PC-9 (cell line): Measurements from ENCODE around the gene SDK1. TPM values are rescaled to one million over a fixed set of nuclear protein-coding genes. Genes with fewer than 3 reads are reported as not detected.

Experiments used
- BruUV-seq: library from RNA; stranded (reverse); fragments of 400-500 nt; replicated peaks from 2 replicates; lab custom pipeline; 2021; lab: Mats Ljungman, UMichigan
- CTCF ChIA-PET: fragments of 300-600 bp; sonication (Branson Sonifier 250); formaldehyde crosslinking; loops from one replicate; lab custom pipeline; 2022; ENCODE audit warnings: antibody characterized with exemption; lab: Charles Lee
- POLR2A ChIA-PET: fragments of 300-600 bp; sonication (Branson Sonifier 250); formaldehyde crosslinking; loops from one replicate; lab custom pipeline; 2022; ENCODE audit warnings: antibody characterized with exemption; ENCODE audit not compliant: unreplicated experiment; lab: Charles Lee
- DNase-seq, 2 experiments: peaks; one replicate each; pipeline versions ENCODE4 v3.0.0 to v3.0.0-alpha.2; 2015 to 2022; ENCODE audit warnings: mixed read lengths in 1 of 2
- H2AFZ ChIP-seq: fragments of 200-600 bp; sonication (generic); 2 replicates; pipeline ENCODE4 v1.8.1; 2017; ENCODE audit warnings: antibody characterized with exemption
- H3F3A ChIP-seq: fragments of 200-600 bp; sonication (generic); 2 replicates; pipeline ENCODE4 v1.8.1; 2017; ENCODE audit warnings: antibody characterized with exemption, mild to moderate bottlenecking, low read depth; ENCODE audit not compliant: insufficient read depth
- H3K27ac ChIP-seq: fragments of 200-600 bp; sonication (generic); 2 replicates; pipeline ENCODE4 v1.6.1; 2016; ENCODE audit warnings: mixed run types
- H3K27me3 ChIP-seq: fragments of 200-600 bp; sonication (generic); 2 replicates; pipeline ENCODE4 v1.6.1; 2016; ENCODE audit warnings: low read depth, mixed run types; ENCODE audit not compliant: insufficient read depth
- H3K36me3 ChIP-seq: fragments of 200-600 bp; sonication (generic); 2 replicates; pipeline ENCODE4 v1.6.1; 2016; ENCODE audit warnings: low read depth, mixed run types
- H3K4me1 ChIP-seq: fragments of 200-600 bp; sonication (generic); replicated peaks from 2 replicates; pipeline ENCODE4 v1.6.1; 2016; ENCODE audit warnings: mixed run types; ENCODE audit not compliant: insufficient read depth
- H3K4me2 ChIP-seq: fragments of 200-600 bp; sonication (generic); 2 replicates; pipeline ENCODE4 v1.6.1; 2017; ENCODE audit warnings: mixed run types
- H3K4me3 ChIP-seq: fragments of 200-600 bp; sonication (generic); 2 replicates; pipeline ENCODE4 v1.6.1; 2016; ENCODE audit warnings: mixed run types
- H3K79me2 ChIP-seq: fragments of 200-600 bp; sonication (generic); 2 replicates; pipeline ENCODE4 v1.6.1; 2017; ENCODE audit warnings: low read depth, mixed run types
- H3K9me2 ChIP-seq: fragments of 200-600 bp; sonication (generic); 2 replicates; pipeline ENCODE4 v1.8.1; 2017; ENCODE audit warnings: mild to moderate bottlenecking; ENCODE audit not compliant: insufficient read depth
- H3K9me3 ChIP-seq: fragments of 200-600 bp; sonication (generic); 2 replicates; pipeline ENCODE4 v1.8.1; 2016; ENCODE audit warnings: low read depth; ENCODE audit not compliant: insufficient read depth
- H4K20me1 ChIP-seq: fragments of 200-600 bp; sonication (generic); 2 replicates; pipeline ENCODE4 v1.8.1; 2017; ENCODE audit not compliant: insufficient read depth
- EZH2 ChIP-seq: fragments of 200-600 bp; sonication (generic); IDR thresholded peaks from 2 replicates; pipeline ENCODE4 v1.8.0; 2017; ENCODE audit warnings: antibody characterized with exemption, low read depth
- intact Hi-C: fragments of 100-400 bp; cut with micrococcal nuclease; formaldehyde crosslinking; loops from one replicate; pipeline ENCODE4 v1.10.0; 2022; ENCODE audit not compliant: unreplicated experiment
- total RNA-seq: library from RNA; stranded (reverse); gene quantifications from 2 replicates; pipeline ENCODE4 v1.2.3, GENCODE V29; 2021
- TF ChIP-seq, protein P1 (sequence below): fragments of 200-600 bp; sonication (generic); conservative IDR thresholded peaks from 2 replicates; pipeline ENCODE4 v1.6.1; 2017; ENCODE audit warnings: mixed run types, antibody characterized with exemption, mild to moderate bottlenecking, moderate library complexity

SDK1 gene
- total RNA-seq, 1 experiment from 2014 or later, result not detected

DNA sequence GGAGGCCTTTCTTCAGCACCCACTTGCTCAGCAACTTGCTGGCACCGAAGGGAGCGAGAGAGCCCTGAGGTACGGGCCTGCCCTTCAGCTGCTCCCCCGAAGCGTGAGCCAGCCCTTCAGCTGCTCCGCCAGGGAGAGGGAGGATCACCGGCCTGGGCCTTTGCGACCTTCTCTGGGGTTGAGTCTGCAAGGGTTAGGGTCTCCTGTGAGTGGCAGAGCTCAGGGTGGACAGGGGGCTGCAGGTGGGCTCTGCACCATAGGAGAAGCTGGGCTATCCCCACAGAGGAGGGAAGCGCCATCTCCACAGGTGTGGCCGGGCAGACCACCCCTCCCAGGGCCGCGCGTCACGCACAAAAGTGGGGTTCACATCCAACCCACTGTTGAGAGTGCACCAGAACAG is 890.5 kb downstream of the SDK1 start:
- H3K36me3 ChIP-seq, result no peaks in the 10 kb centered on the region
- H2AFZ ChIP-seq, result no peak overlapping the region
- no peak overlapping the region for H3K4me3 ChIP-seq
- no peaks in the 10 kb centered on the region for H3F3A ChIP-seq
- no peak for TF ChIP-seq EZH2
- TF ChIP-seq, protein P1, sequence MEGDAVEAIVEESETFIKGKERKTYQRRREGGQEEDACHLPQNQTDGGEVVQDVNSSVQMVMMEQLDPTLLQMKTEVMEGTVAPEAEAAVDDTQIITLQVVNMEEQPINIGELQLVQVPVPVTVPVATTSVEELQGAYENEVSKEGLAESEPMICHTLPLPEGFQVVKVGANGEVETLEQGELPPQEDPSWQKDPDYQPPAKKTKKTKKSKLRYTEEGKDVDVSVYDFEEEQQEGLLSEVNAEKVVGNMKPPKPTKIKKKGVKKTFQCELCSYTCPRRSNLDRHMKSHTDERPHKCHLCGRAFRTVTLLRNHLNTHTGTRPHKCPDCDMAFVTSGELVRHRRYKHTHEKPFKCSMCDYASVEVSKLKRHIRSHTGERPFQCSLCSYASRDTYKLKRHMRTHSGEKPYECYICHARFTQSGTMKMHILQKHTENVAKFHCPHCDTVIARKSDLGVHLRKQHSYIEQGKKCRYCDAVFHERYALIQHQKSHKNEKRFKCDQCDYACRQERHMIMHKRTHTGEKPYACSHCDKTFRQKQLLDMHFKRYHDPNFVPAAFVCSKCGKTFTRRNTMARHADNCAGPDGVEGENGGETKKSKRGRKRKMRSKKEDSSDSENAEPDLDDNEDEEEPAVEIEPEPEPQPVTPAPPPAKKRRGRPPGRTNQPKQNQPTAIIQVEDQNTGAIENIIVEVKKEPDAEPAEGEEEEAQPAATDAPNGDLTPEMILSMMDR, result no peak
- no peaks in the 10 kb centered on the region for H3K79me2 ChIP-seq
- intact Hi-C loops, result no loop called here
- H3K9me2 ChIP-seq, result no peaks in the 10 kb centered on the region
- no TSS peak for BruUV-seq
- POLR2A ChIA-PET, result no interaction called here
- H3K27me3 ChIP-seq, result peaks cover 76% of the 10 kb centered on the region
- no peaks in the 10 kb centered on the region for H3K4me1 ChIP-seq
- H3K27ac ChIP-seq, result no peak overlapping the region
- no peak for DNase-seq
- no peaks in the 10 kb centered on the region; the same call in 1 of the 2 replicates for H4K20me1 ChIP-seq
- CTCF ChIA-PET, result no interaction called here
- H3K9me3 ChIP-seq, result no peaks in the 10 kb centered on the region
- H3K4me2 ChIP-seq, result no peak overlapping the region

GRCh38 chr7:4195660-4196059 is 894.6 kb downstream of the SDK1 start:
- BruUV-seq, result no TSS peak

DNA sequence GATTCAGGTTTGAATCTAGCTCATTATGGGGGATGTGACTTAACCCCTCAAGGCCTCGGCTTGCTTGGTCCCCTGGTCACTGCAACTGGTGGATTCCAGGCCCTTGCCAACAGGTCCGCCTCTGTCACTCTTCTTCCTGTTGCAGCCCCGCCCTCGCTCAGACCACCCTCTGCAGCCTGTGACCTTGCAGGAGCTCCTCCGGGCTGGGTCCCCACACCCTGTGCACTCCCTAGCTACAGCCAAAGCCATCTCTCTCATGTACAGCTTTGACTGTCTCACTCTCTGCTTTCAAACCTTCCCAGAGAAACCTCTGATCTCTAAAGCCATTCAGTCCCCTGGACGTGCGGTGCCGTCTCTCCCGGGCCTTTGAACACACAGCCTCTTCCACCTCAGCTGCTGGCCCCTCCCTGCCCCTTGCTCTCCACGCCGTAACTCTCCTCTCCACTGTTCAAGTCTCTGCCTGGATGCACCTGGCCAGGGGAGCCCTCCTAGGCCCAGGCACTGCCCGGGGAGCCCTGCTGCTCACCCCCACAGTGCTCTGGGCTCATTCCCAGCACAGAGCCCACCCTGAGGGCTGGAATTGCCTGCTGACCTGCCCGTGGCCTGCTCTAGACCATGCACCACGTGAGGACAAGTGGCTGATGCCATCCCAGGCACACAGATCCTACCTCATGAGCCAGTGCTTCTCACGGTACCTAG is 895.2 kb downstream of the SDK1 start:
- no peak overlapping the region for H3K4me2 ChIP-seq
- H3K79me2 ChIP-seq, result no peaks in the 10 kb centered on the region
- H2AFZ ChIP-seq, result no peak overlapping the region
- H3F3A ChIP-seq, result no peaks in the 10 kb centered on the region
- POLR2A ChIA-PET, result no interaction called here
- no peaks in the 10 kb centered on the region for H3K9me2 ChIP-seq
- TF ChIP-seq EZH2, result no peak
- TF ChIP-seq, protein P1, result no peak
- H3K4me3 ChIP-seq, result no peak overlapping the region
- no peaks in the 10 kb centered on the region for H3K9me3 ChIP-seq
- DNase-seq, result no peak
- no peaks in the 10 kb centered on the region for H3K36me3 ChIP-seq
- H3K27ac ChIP-seq, result no peak overlapping the region
- peaks cover 75% of the 10 kb centered on the region for H3K27me3 ChIP-seq
- no peaks in the 10 kb centered on the region for H3K4me1 ChIP-seq
- intact Hi-C loops, result no loop called here
- CTCF ChIA-PET, result no interaction called here
- 0 out of 2 replicates have a peak, but pooled peaks cover 6% of the 10 kb centered on the region for H4K20me1 ChIP-seq
- no TSS peak for BruUV-seq

More at GRCh38 chr7:4195660-4196059, 894.6 kb downstream of the SDK1 start:
- no peak for DNase-seq
- no peak overlapping the region for H3K27ac ChIP-seq
- H3K79me2 ChIP-seq, result no peaks in the 10 kb centered on the region
- H4K20me1 ChIP-seq, result 0 out of 2 replicates have a peak, but pooled peaks cover 1% of the 10 kb centered on the region
- no peaks in the 10 kb centered on the region for H3K4me1 ChIP-seq
- POLR2A ChIA-PET, result no interaction called here
- TF ChIP-seq, protein P1, result no peak
- TF ChIP-seq EZH2, result no peak
- intact Hi-C loops, result no loop called here
- no peaks in the 10 kb centered on the region for H3K9me2 ChIP-seq
- peaks cover 77% of the 10 kb centered on the region for H3K27me3 ChIP-seq
- H3K9me3 ChIP-seq, result no peaks in the 10 kb centered on the region
- no peaks in the 10 kb centered on the region for H3K36me3 ChIP-seq
- H3K4me2 ChIP-seq, result no peak overlapping the region
- H3K4me3 ChIP-seq, result no peak overlapping the region
- no peaks in the 10 kb centered on the region for H3F3A ChIP-seq
- CTCF ChIA-PET, result no interaction called here
- H2AFZ ChIP-seq, result no peak overlapping the region
